Gastroesophageal sphincter (tissue), 3 donors: Measurements from ENCODE around the gene ARHGAP44.

Source experiments
- EP300 ChIP-seq: sonication (generic); formaldehyde crosslinking; IDR thresholded peaks from one replicate; pipeline ENCODE4 v1.6.1; 2017; ENCODE audit warnings: antibody characterized with exemption, mild to moderate bottlenecking
- POLR2A ChIP-seq, 2 donors: fragments of 450-650 bp; IDR thresholded peaks; one replicate each; pipeline ENCODE4 v1.6.1; 2017; ENCODE audit warnings: antibody characterized with exemption in 2 of 2, mild to moderate bottlenecking in 2 of 2, moderate library complexity in 1 of 2
- TF ChIP-seq, protein P1 (sequence below), 4 experiments: fragments of 200-600 bp in 2 of 4; fragments of 450-650 bp in 2 of 4; sonication (generic) in 1 of 4; IDR thresholded peaks; one replicate each; pipeline ENCODE4 v1.5.1; 2017 to 2019; ENCODE audit warnings: antibody characterized with exemption in 4 of 4, mild to moderate bottlenecking in 2 of 4, moderate library complexity in 2 of 4

DNA sequence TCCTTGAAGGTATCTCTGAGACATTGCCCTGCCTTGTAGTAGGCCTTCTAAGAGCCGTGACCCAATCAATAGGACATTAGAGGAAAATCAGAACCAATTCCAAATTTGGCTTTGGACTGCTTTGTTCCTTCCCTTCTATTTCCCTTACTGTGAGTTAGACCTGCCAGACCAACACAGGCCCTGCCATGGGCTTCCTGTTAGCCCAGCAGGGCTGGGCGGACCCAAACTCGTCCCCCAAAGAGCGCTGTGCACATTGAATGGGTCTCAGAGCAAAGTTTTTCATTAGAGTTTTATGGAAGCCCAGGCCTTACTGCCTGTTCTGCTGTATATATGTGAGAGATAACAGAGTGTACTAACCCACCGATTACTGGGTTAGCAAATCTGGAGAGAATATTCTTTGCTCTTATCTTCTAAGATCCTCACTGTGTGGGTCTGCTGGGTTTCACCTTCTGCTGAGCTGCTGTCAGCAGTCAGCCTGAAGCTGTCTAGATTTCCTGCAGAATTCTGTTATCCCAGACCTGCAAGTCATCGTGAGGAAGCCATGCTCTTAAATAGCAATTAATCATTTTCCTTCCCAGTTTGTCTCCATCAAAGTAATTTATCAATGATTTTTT is 5.7 kb downstream of the ARHGAP44 start:
- no peak for TF ChIP-seq POLR2A (IDR thresholded peaks at IDR 0.05)
- TF ChIP-seq EP300, result no peak
- TF ChIP-seq, protein P1, sequence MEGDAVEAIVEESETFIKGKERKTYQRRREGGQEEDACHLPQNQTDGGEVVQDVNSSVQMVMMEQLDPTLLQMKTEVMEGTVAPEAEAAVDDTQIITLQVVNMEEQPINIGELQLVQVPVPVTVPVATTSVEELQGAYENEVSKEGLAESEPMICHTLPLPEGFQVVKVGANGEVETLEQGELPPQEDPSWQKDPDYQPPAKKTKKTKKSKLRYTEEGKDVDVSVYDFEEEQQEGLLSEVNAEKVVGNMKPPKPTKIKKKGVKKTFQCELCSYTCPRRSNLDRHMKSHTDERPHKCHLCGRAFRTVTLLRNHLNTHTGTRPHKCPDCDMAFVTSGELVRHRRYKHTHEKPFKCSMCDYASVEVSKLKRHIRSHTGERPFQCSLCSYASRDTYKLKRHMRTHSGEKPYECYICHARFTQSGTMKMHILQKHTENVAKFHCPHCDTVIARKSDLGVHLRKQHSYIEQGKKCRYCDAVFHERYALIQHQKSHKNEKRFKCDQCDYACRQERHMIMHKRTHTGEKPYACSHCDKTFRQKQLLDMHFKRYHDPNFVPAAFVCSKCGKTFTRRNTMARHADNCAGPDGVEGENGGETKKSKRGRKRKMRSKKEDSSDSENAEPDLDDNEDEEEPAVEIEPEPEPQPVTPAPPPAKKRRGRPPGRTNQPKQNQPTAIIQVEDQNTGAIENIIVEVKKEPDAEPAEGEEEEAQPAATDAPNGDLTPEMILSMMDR (IDR thresholded peaks at IDR 0.05), result no peak
